HL-60/S4 (cell line): ENCODE measurements around the gene C3orf52.
"Not testable (repeated sequence)": the region's sequence is repeated elsewhere in the genome, so short reads cannot be mapped to it uniquely, and the experiment has no call there.

Experiments used
- in situ Hi-C: fragments of 300-500 bp; cut with MboI; formaldehyde crosslinking; loops from 2 replicates; pipeline ENCODE4 v1.14.3; 2022; ENCODE audit warnings: low sequenced_read_pairs

Gene C3orf52, protein sequence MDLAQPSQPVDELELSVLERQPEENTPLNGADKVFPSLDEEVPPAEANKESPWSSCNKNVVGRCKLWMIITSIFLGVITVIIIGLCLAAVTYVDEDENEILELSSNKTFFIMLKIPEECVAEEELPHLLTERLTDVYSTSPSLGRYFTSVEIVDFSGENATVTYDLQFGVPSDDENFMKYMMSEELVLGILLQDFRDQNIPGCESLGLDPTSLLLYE

DNA sequence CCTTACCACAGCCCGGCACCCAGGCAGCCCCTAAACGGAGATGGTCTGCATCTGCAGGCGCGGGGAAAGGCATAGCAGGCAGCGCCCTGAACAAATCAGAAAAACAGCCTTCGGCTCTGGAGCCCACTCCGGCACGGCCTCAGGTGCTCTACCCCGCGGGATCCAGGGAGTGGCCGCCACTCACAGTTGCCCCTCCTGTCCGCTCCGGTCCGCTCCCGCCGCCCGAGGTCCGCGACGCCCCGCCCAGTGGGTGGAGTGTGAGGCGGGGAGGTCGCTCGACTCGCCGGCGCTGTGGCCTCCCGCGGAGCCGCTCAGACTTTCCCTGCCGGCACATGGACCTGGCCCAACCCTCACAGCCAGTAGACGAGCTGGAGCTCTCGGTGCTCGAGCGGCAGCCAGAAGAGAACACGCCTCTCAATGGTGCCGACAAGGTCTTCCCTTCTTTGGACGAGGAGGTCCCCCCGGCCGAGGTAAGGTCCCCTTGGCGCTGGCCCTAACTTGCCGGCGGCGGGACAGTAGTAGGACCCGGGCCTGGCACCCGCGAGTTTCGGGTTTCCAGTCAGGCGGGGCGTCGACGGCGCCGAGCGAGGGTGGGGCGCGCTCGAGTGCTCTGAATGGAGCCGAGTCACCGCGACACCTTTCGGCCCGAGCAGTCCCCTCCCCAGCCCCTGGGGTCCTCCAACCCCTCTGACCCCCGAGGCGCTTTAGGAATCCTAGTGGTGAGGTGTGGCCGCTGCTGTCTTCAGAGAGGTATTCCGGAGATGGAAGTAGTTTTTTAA lies at the start of gene C3orf52:
Gene C3orf52, plus strand, starts transcription at position 314 of the 779 bp plus-strand sequence. Its CDS starts 19 bp downstream, at position 333.
- in situ Hi-C loops, result no loop called here

- in situ Hi-C loops, result not testable (repeated sequence)
These were observed 49.0 kb upstream of the C3orf52 start for GRCh38 chr3:112037194-112037593.

- in situ Hi-C loops, result no loop called here
These were observed 47.3 kb upstream of the C3orf52 start for GRCh38 chr3:112038863-112039262.

- in situ Hi-C loops, result no loop called here
These were observed 44.9 kb upstream of the C3orf52 start for GRCh38 chr3:112041321-112041720.

GRCh38 chr3:112042842-112043280 lies 43.3 kb upstream of the C3orf52 start:
- in situ Hi-C loops, result no loop called here

- in situ Hi-C loops, result no loop called here
These were observed 42.5 kb upstream of the C3orf52 start for GRCh38 chr3:112043621-112044201.

DNA sequence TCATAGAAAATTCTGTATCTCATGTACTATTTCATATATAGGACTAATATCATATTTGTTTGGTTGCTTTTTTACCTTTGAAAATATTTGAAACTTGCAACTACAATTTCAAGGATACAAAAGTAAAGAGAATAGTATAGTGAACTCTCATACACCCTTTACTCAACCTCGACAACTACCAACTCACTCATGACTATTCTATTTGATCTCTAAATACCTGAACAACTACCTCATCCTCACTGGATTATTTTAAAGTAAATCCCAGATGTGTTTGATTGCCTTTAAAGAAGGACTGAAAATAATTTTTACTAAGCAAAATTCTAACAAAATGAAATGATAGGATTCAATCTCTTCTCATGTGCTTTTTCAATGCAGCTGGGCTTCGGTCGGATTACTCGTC lies 39.6 kb upstream of the C3orf52 start:
- in situ Hi-C loops, result no loop called here

- in situ Hi-C loops, result no loop called here
These were observed 38.9 kb upstream of the C3orf52 start for GRCh38 chr3:112047264-112047663.

DNA sequence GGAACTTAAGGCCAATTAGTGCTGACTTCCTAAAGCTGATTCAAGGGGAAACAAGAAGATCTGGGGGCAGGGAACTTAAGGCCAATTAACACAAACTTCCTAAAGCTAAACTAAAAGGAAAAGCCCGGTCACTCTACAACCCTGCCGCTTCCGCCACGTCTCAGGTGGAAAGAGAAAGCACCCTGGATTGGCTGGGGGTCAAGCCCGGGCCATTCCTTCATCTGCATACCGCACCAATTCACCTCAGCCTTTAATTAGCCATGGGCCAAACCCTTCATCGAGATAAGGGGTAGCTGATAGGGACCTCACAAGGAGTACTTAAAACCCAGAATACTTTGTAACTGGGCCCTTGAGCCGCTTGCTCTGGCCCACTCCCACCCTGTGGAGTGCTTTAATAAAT lies 37.3 kb upstream of the C3orf52 start:
- in situ Hi-C loops, result no loop called here

DNA sequence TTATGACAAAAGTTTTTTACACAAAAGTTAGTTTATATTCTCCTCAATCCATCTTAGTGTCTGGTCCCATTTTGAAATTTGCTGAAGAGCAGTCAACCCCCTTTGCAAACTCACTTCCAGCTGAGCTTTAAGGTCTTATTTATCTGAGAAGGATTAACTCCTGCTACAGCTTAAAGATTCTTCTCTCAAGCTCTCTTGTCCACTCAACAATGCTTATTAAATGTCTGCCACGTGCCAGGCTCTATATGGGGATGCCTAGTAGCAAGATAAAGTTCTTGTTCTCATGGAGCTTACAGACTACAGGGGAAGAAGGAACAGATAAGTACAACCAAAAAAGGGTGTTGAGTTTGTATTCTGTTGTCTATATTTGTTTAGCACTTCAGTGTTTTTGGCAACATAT lies 33.0 kb upstream of the C3orf52 start:
- in situ Hi-C loops, result no loop called here

GRCh38 chr3:112056451-112056929 lies 29.7 kb upstream of the C3orf52 start:
- in situ Hi-C loops, result no loop called here

DNA sequence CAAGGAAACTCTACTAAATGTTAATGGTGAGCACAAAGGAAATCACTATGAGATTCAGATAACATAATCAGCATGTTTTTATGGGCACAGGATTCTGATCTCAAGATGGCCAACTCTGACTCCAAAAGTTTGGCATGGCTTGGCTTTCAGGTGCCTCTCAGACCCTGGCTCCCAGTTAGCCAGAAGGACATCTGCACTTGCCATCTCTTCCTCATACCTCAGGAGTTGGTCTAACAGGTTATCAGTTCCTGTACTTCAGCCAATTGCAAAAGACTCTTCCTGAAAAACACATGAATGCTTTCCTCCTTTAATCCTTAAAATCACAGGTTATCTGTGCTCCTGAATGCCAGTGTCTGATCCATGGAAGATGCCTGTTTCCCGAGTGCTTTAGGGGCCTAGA lies 26.7 kb upstream of the C3orf52 start:
- in situ Hi-C loops, result no loop called here

DNA sequence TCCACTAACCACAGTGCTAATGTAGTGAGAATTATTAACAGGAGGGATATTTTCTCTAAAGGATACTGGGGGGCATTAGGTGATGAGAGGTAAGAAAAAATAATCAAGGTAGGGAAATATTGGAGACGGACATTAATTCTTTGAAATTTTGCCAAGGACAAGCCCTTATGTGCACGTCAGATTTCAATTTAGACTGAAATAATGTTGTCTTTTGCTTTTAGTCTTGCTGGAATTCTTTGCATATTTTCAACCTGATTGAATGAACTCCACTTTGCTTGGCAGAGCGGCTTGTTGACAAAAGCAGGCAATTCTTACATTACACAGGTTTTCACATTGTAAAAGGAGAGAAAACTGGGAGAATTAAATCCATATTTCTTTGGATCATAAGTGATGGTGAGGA lies 25.0 kb upstream of the C3orf52 start:
- in situ Hi-C loops, result no loop called here

DNA sequence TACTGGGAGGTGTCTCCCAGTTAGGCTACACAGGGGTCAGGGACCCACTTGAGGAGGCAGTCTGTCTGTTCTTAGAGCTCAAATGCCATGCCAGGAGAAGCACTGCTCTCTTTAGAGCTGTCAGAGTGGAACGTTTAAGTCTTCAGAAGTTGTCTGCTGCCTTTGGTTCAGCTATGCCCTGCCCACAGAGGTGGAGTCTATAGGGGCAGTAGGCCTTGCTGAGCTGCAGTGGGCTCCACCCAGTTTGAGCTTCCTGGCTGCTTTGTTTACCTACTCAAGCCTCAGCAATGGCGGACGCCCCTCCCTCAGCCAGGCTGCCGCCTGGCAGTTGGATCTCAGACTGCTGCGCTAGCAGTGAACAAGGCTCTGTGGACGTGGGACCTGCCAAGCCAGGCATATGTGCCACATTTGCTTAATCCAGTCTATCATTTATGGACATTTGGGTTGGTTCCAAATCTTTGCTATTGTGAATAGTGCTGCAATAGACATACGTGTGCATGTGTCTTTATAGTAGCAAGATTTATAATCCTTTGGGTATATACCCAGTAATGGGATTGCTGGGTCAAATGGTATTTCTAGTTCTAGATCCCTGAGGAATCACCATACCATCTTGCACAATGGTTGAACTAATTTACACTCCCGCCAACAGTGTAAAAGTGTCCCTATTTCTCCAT lies 13.7 kb upstream of the C3orf52 start:
- in situ Hi-C loops, result not testable (repeated sequence)

GRCh38 chr3:112074006-112074405 lies 12.2 kb upstream of the C3orf52 start:
- in situ Hi-C loops, result no loop called here

- in situ Hi-C loops, result no loop called here
These were observed 11.3 kb upstream of the C3orf52 start for GRCh38 chr3:112074616-112075497.

- in situ Hi-C loops, result no loop called here
These were observed 7.8 kb upstream of the C3orf52 start for GRCh38 chr3:112078125-112079083.

DNA sequence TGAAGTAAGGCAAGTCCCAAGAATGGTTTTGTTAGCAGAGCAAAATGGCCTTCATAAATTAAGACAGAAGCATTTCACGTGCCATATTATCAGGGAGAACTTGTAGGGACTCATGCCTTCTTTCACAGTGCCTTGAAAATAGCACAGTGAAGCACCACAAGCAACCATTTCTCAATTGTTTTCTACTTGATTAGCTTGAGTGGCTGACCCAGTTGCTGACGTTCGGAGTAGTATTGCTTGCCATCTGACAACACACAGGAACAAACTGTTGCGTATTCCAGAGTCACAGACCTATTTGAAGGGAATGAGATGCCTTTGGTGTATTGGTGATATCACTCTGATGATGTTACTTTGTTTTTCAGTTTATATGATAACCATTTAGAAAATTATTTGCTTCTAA lies 3.0 kb upstream of the C3orf52 start:
- in situ Hi-C loops, result no loop called here

DNA sequence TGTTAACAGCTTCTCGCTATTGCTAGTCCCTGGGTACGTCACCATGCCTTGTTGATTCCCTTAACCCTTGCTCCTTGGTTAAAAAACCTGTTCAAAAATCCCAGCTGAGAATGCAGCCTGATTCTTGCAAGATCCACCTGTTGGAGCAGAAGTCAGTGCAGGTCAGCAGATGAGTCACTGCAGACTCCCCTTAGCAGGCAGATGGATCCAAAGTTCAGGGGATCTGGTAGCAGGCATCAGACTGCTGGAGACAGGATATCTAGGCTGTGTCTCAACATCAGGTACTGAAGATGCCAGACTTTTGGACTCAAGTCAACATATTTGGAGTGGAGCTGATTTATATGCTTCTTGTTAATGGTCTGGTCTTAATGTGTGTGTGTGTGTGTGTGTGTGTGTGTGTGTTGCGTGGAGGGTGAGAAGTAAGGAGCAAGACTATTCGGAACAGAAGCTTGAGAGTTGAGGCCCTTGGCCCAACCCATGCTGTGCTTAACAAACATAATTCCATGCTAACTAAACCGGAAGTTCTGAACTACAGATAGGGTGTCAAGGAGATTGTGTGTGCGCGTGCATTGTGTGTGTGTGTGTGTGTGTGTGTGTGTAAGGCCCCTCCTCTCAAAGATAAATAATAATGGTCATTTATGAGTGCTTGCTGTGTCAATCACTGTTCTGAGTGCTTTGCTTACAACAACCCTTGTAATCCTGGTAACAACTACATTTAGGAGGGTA lies 1.0 kb upstream of the C3orf52 start:
- in situ Hi-C loops, result no loop called here
